ENCODE measurements around the gene GPR42.

GPR42 gene

GRCh38 chr19:35414442-35414841 lies 43.6 kb downstream of the GPR42 start:
- Histone ChIP-seq H3K27me3 (ENCODE audit: insufficient read depth, low read depth, severe bottlenecking) (no peaks in the 10 kb centered on the region), H3K4me3 (ENCODE audit: low read depth, low read length) (no peak overlapping the region), H3K27ac (no peak overlapping the region), H3K36me3 (no peaks in the 10 kb centered on the region), H3K9me3 (ENCODE audit: severe bottlenecking) (no peaks in the 10 kb centered on the region)
- DNase-seq: no peak
- no peak for TF ChIP-seq CTCF (IDR thresholded peaks at IDR 0.05; ENCODE audit: low read depth, low read length)

DNA sequence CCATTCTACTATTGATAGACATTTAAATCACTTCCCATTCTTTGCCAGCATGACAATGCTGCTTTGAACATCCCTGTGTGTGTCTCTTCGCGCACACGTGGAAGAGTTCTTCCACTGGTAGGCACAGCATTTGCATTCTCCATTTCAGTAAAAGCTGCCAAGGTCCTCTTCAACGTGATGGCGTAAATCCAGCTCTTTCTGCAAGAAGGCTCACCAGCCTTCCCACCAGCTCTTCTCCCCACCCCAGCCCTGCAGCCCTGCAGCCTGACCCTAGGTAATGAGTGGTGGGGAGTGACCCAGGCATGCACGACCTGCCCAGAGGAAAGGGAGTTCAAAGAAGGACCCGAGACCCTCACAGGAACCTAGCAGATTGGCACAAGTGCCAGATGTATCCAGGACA lies 45.5 kb downstream of the GPR42 start:
- no peak for TF ChIP-seq CTCF (IDR thresholded peaks at IDR 0.05; ENCODE audit: low read depth, low read length)
- H3K9me3 ChIP-seq (ENCODE audit: severe bottlenecking): no peaks in the 10 kb centered on the region
- no peak for DNase-seq
- no peak overlapping the region for H3K27ac ChIP-seq
- H3K4me3 ChIP-seq (ENCODE audit: low read depth, low read length): no peak overlapping the region
- H3K36me3 ChIP-seq: no peaks in the 10 kb centered on the region
- no peaks in the 10 kb centered on the region for H3K27me3 ChIP-seq (ENCODE audit: insufficient read depth, low read depth, severe bottlenecking)

DNA sequence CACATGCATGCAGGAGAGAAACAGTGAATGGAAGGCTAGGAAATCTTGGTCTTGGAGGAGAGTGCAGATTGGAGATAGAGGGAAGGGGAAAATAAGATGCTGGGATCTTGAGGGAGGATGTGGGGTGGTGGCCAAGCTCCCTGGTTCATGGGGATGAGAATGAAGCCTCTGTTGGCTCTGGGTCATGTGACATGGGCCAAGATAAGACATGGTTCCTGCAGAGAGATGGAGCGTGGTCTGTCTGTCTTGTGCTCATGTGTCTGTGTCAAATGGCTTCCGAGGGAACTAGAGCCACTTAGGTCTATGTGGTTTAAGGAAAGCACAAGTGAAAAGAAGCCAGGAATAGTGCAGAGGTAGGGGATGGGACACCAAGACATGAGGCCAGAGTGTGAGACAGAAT lies 46.4 kb downstream of the GPR42 start:
- no peak for TF ChIP-seq CTCF (IDR thresholded peaks at IDR 0.05; ENCODE audit: low read depth, low read length)
- Histone ChIP-seq H3K27ac (no peak overlapping the region), H3K36me3 (no peaks in the 10 kb centered on the region), H3K27me3 (ENCODE audit: insufficient read depth, low read depth, severe bottlenecking) (no peaks in the 10 kb centered on the region), H3K4me3 (ENCODE audit: low read depth, low read length) (no peak overlapping the region), H3K9me3 (ENCODE audit: severe bottlenecking) (no peaks in the 10 kb centered on the region)
- no peak for DNase-seq

DNA sequence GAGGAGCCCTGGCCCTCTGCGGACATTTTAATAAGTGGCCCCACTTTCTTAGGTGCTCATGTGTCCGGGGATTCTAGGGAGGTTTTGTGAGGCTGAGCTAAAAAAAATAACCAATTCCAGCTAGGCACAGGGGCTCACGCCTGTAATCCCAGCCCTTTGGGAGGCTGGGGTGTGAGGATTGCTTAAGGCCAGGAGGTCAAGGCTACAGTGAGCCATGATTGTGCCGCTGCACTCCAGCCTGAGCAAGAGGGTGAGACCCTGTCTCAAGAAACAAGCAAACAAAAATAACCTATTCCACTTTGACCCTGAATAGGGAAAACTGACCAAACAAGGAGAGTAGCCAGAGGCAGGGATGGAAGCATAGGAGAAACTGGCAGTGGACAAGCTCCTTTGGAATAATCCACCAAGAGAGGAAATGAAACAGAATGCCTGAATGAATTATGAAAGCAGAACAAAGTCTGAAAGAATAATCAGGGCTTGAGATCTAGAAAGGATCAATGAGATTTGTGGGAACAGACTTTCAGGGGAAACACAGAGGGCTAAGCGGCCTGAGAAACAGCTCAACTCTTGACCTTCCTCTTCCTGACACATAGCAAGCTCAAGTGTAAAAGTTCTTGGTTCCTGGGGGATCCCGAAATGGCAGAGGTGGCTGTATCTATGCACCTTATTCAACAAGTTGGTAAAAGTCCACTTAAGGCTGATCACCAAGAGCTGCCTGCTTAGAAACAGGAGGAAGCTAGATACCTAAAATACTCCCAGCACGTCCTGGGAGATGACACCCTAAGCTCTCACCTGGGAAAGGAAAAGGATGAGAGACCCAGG lies 47.1 kb downstream of the GPR42 start:
- no peaks in the 10 kb centered on the region for H3K36me3 ChIP-seq
- no peak overlapping the region for H3K4me3 ChIP-seq (ENCODE audit: low read depth, low read length)
- H3K27ac ChIP-seq: no peak overlapping the region
- no peaks in the 10 kb centered on the region for H3K27me3 ChIP-seq (ENCODE audit: insufficient read depth, low read depth, severe bottlenecking)
- DNase-seq: no peak
- TF ChIP-seq CTCF (IDR thresholded peaks at IDR 0.05; ENCODE audit: low read depth, low read length): no peak
- H3K9me3 ChIP-seq (ENCODE audit: severe bottlenecking): no peaks in the 10 kb centered on the region

- Histone ChIP-seq H3K9me3 (ENCODE audit: severe bottlenecking) (no peaks in the 10 kb centered on the region), H3K4me3 (ENCODE audit: low read depth, low read length) (no peak overlapping the region), H3K27me3 (ENCODE audit: insufficient read depth, low read depth, severe bottlenecking) (no peaks in the 10 kb centered on the region), H3K36me3 (no peaks in the 10 kb centered on the region), H3K27ac (no peak overlapping the region)
- TF ChIP-seq CTCF (IDR thresholded peaks at IDR 0.05; ENCODE audit: low read depth, low read length): no peak
- DNase-seq: no peak
Measured at GRCh38 chr19:35419046-35419445, 48.2 kb downstream of the GPR42 start.

DNA sequence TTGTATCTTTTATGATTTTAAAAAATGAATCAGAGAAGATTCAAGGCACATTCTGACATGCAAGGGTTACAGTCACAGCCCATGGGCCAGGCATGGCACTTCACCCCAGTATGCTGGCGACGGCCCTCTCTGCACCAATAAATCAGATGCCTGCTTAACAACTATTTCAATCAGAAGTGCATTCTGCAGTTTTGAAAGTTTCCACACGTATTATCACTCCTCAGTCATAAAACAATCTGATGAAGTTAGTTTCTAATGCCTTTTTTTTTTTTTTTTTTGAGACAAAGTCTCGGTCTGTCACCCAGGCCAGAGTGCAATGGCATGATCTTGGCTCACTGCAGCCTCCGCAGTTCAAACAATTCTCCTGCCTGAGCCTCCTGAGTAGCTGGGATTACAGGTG lies 48.9 kb downstream of the GPR42 start:
- Histone ChIP-seq H3K27me3 (ENCODE audit: insufficient read depth, low read depth, severe bottlenecking) (no peaks in the 10 kb centered on the region), H3K4me3 (ENCODE audit: low read depth, low read length) (no peak overlapping the region), H3K36me3 (no peaks in the 10 kb centered on the region), H3K9me3 (ENCODE audit: severe bottlenecking) (no peaks in the 10 kb centered on the region), H3K27ac (no peak overlapping the region)
- TF ChIP-seq CTCF (IDR thresholded peaks at IDR 0.05; ENCODE audit: low read depth, low read length): no peak
- no peak for DNase-seq

Measured in WERI-Rb-1 (cell line).